GM18498 (cell line): Measurements from ENCODE around the gene HFM1.
"Not testable (repeated sequence)": the region's sequence is repeated elsewhere in the genome, so short reads cannot be mapped to it uniquely, and the experiment has no call there.

ENCODE experiments used
- ATAC-seq: cut with Tn5 transposase; IDR thresholded peaks from one replicate; pipeline ENCODE4 v1.9.1; 2021; ENCODE audit warnings: mild to moderate bottlenecking, moderate library complexity; ENCODE audit not compliant: unreplicated experiment

The HFM1 gene, protein sequence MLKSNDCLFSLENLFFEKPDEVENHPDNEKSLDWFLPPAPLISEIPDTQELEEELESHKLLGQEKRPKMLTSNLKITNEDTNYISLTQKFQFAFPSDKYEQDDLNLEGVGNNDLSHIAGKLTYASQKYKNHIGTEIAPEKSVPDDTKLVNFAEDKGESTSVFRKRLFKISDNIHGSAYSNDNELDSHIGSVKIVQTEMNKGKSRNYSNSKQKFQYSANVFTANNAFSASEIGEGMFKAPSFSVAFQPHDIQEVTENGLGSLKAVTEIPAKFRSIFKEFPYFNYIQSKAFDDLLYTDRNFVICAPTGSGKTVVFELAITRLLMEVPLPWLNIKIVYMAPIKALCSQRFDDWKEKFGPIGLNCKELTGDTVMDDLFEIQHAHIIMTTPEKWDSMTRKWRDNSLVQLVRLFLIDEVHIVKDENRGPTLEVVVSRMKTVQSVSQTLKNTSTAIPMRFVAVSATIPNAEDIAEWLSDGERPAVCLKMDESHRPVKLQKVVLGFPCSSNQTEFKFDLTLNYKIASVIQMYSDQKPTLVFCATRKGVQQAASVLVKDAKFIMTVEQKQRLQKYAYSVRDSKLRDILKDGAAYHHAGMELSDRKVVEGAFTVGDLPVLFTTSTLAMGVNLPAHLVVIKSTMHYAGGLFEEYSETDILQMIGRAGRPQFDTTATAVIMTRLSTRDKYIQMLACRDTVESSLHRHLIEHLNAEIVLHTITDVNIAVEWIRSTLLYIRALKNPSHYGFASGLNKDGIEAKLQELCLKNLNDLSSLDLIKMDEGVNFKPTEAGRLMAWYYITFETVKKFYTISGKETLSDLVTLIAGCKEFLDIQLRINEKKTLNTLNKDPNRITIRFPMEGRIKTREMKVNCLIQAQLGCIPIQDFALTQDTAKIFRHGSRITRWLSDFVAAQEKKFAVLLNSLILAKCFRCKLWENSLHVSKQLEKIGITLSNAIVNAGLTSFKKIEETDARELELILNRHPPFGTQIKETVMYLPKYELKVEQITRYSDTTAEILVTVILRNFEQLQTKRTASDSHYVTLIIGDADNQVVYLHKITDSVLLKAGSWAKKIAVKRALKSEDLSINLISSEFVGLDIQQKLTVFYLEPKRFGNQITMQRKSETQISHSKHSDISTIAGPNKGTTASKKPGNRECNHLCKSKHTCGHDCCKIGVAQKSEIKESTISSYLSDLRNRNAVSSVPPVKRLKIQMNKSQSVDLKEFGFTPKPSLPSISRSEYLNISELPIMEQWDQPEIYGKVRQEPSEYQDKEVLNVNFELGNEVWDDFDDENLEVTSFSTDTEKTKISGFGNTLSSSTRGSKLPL (N-terminal part only)

GRCh38 chr1:91404151-91405012 lies at the start of gene HFM1:
HFM1 (minus strand) TSS chr1:91404837; CDS start chr1:91401082, 3,755 bp downstream.
- ATAC-seq = peak; percentile 94

DNA sequence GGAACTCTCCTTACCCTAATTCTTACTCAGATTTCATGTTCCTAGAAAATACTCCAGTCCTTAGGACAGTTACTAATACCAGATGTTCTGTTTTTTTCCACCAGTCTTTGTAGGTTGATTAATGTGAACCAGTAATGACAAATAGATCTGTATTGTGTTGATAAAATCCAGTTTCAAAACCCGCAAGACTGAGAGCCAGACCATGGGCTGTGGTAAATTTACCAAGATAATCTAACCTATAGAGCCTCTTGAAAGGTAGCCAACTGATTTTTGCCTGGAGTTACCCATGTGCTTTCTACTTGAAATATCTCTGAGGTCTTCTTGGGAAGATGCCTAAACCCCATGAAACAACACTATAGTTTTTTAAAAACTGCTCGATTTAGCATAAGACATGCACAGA lies 49.5 kb upstream of the HFM1 start:
- ATAC-seq = no peak

DNA sequence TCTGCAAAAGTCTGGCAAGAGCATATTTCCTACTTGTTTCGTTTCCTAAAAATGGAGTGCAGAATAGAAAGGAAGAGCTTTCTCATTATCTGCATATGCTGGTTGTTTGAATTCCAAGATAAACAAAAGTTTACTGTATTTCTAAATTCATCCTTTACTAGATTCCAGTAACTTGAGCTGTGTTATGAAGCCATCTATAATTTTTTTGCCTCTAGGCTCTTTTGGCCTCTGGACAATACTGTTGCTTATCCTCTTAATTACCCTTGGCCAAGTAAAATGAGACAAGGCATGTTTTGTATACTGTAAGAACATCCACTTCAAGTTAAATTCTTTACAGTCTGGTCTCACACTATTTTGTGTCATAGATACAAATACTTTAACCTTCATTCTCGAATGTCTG lies 45.6 kb upstream of the HFM1 start:
- ATAC-seq = no peak

- not testable (repeated sequence) for ATAC-seq
These were observed 43.1 kb upstream of the HFM1 start for GRCh38 chr1:91447782-91448181.

GRCh38 chr1:91441980-91442379 lies 37.3 kb upstream of the HFM1 start:
- not testable (repeated sequence) for ATAC-seq

- no peak for ATAC-seq
These were observed 36.2 kb upstream of the HFM1 start for GRCh38 chr1:91440847-91441246.

GRCh38 chr1:91439016-91439415 lies 34.4 kb upstream of the HFM1 start:
- ATAC-seq = no peak

GRCh38 chr1:91428182-91428798 lies 23.7 kb upstream of the HFM1 start:
- no peak for ATAC-seq

GRCh38 chr1:91427741-91428140 lies 23.1 kb upstream of the HFM1 start:
- no peak for ATAC-seq

DNA sequence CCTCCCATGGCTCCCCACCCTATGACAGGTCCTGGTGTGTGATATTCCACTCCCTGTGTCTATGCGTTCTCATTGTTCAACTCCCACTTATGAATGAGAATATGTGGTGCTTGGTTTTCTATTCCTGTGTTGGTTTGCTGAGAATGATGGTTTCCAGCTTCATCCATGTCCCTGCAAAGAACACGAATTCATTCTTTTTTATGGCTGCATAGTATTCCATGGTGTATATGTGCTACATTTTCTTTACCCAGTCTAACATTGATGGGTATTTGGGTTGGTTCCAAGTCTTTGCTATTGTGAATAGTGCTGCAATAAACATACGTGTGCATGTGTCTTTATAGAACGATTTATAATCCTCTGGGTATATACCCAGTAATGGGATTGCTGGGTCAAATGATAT lies 17.9 kb upstream of the HFM1 start:
- not testable (repeated sequence) for ATAC-seq

GRCh38 chr1:91412371-91412770 lies 7.7 kb upstream of the HFM1 start:
- ATAC-seq = no peak

DNA sequence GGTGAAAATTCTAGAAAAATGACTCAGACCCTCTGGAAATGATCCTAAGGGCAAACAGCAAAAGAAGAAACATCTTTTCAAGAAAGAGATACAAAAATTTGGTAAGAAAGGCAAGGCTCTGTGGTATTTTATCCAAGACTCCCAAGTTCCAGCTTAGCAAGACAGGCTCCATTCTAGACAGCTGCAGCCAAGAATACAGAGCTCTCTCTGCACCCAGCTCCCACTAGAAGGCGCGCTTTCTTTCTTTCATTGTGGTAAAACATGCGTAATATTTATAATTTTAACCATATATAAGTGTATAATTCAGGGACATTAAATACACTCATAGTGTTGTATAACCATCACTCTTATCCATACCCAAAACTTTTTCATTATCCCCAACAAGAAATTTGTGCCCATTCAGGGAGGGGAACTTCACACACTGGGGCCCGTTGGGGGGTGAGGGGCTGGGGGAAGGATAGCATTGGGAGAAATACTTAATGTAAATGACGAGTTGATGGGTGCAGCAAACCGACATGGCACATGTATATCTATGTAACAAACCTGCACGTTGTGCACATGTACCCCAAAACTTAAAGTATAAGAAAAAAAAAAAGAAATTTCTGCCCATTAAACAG lies 2.2 kb upstream of the HFM1 start:
- ATAC-seq = no peak

DNA sequence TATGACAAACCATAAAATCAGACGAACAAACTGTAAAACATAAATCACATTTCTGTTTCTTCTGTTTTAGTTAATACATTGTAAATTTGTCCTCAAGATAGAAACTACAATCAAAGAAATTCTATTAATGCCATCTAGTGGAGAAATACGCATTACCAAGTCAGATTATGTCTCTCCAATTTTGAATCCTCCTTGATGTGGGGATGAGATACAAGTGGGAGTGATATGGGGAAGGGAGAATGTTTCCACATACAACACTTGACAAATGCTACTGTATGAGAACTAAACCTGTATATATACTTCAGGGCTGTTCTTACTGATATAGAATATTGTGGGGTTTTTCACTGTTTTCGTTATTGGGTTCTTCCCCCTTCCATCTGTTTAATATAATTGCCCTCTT lies 2.6 kb downstream of the HFM1 start:
- ATAC-seq = no peak

DNA sequence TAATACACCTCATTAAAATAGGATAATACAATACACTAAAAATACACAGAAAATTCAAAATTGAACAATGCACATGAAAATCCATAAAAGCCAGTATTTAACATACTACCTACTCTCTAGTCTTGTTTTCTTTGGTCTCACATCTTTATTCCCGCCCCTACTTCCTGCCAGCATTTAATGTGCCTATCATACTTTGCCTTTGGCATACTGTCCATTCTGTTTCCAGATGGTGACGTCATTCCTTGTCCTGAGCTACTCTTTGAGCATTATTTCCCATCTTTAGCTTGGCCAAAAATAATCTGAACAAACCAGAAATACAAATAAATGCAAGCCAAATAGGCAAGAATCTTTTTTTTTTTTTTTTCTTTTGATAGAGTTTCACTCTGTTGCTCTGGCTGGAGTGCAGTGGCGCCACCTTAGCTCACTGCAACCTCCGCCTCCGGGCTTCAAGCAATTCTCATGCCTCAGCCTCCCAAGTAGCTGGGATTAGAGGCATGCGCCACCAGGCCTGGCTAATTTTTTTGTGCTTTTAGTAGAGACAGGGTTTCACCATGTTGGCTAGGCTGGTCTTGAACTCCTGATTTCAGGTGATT lies 4.4 kb downstream of the HFM1 start:
- ATAC-seq = no peak

DNA sequence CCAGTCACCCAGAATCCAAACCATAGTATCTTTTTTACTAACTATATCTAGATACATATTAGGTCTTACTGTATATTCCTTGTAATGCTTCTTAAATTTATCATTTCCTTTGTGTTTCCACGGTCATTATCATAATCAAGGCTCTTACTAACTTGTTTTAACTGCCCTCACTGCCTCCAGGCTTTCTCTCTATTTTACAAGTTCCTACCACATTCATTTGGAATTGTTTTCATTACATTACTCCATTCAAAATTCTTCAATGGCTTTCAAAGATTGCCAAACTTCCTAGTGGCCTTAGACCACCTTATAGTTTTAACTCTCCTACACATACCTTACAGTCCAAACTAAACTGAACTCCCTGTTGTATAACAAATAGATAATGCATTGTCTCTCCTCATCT lies 6.3 kb downstream of the HFM1 start:
- no peak for ATAC-seq

DNA sequence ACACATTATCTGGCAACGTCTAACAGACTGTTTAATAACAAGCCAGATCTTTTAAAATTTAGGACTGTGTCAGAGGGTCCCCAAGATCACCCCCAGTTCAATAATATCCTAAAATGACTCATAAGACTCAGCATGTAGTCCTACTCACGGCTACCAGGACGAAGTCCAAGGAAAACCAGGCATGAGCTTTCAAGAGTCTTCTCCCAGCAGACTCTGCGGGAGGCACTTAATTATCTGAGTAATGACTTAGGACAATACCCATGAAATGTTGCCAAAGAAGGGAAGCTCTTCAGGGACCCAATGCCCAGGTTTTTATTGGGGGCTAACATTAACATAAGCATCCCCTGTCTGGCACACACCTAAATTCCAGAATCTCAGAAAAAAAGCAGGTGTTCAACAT lies 7.0 kb downstream of the HFM1 start:
- ATAC-seq = no peak

- ATAC-seq = no peak
These were observed 11.6 kb downstream of the HFM1 start for GRCh38 chr1:91393042-91393441.

DNA sequence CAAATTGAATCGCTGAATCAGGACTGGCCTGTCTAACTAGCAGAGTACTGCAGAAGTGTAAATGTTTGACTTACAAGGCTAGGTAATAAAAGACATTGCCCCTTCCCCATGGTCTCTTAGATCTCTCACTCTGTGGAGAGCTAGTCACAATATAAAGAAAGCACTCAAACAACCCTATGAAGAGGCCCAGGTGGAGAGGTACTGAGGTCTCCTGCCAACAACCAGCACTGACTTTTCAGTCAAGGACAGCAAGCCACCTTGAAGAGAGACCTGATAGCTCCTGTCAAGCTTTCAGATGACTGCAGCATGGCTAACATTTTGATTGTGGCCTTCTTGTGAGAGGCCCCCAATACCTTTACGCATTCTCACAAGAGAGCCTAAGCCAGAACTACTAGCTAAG lies 18.5 kb downstream of the HFM1 start:
- ATAC-seq = no peak

DNA sequence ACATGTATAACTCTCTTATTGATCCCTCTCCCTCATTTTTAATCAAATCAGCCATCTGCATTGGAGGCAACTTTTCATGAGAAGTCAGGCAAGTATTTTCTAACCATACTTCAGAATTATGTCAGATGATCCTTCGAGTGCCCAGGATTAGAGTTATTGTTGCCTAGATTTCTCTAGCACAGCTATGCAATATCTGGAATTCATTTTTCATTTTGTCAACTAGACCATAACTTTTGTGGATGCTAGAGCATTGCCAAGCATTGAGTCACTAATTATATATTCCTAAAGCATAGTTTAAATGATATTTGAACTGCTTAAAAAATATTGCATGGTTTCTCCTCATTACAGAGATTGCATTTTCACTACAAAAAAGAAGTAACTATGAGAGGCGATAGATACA lies 21.2 kb downstream of the HFM1 start:
- ATAC-seq = no peak
